Type B pancreatic cell (in vitro differentiated cells): ENCODE data around the gene APOB. TPM values are rescaled to one million over a fixed set of nuclear protein-coding genes. Genes with fewer than 3 reads are reported as not detected.

Experiments
- DNase-seq: peaks from one replicate; pipeline ENCODE4 v3.0.0; 2021; ENCODE audit warnings: mixed read lengths; ENCODE audit not compliant: unreplicated experiment; ENCODE audit errors: extremely low spot score
- H3K27ac Mint-ChIP-seq: 2 replicates; pipeline ENCODE4 v1.8.0; 2021; ENCODE audit warnings: mild to moderate bottlenecking, mixed read lengths
- H3K27me3 Mint-ChIP-seq: 2 replicates; pipeline ENCODE4 v1.8.0; 2021; ENCODE audit warnings: mixed read lengths
- H3K36me3 Mint-ChIP-seq: 2 replicates; pipeline ENCODE4 v1.8.0; 2021; ENCODE audit warnings: mixed read lengths
- H3K4me1 Mint-ChIP-seq: one replicate; pipeline ENCODE4 v1.8.0; 2021; ENCODE audit warnings: mixed read lengths; ENCODE audit not compliant: unreplicated experiment
- H3K4me3 Mint-ChIP-seq: 2 replicates; pipeline ENCODE4 v1.8.0; 2021; ENCODE audit warnings: mild to moderate bottlenecking, mixed read lengths
- H3K9me3 Mint-ChIP-seq: 2 replicates; pipeline ENCODE4 v1.8.0; 2021; ENCODE audit warnings: mixed read lengths
- CTCF ChIP-seq: fragments of 200-600 bp; sonication (generic); conservative IDR thresholded peaks from 2 replicates; pipeline ENCODE4 v1.5.0; 2021; ENCODE audit warnings: antibody characterized with exemption, mild to moderate bottlenecking
- total RNA-seq: library from RNA; stranded (reverse); gene quantifications from 2 replicates; pipeline ENCODE4 v1.2.1, GENCODE V29; 2021; ENCODE audit warnings: low replicate concordance

Gene APOB
- total RNA-seq, 1 donor from 2014 or later, result 19.6 TPM

- H3K27me3 Mint-ChIP-seq, result peaks cover 19% of the 10 kb centered on the region
- no peak overlapping the region for H3K27ac Mint-ChIP-seq
- H3K4me1 Mint-ChIP-seq, result no peaks in the 10 kb centered on the region
- H3K4me3 Mint-ChIP-seq, result no peak overlapping the region
- no peaks in the 10 kb centered on the region for H3K9me3 Mint-ChIP-seq
- DNase-seq, result no peak
- H3K36me3 Mint-ChIP-seq, result no peaks in the 10 kb centered on the region
- TF ChIP-seq CTCF, result no peak
Observed at GRCh38 chr2:21028021-21028947, 15.6 kb downstream of the APOB start.

- H3K27me3 Mint-ChIP-seq, result peaks cover 22% of the 10 kb centered on the region
- no peak for TF ChIP-seq CTCF
- no peak overlapping the region for H3K4me3 Mint-ChIP-seq
- H3K27ac Mint-ChIP-seq, result no peak overlapping the region
- no peaks in the 10 kb centered on the region for H3K36me3 Mint-ChIP-seq
- H3K4me1 Mint-ChIP-seq, result no peaks in the 10 kb centered on the region
- no peaks in the 10 kb centered on the region for H3K9me3 Mint-ChIP-seq
- no peak for DNase-seq
Observed at GRCh38 chr2:21026479-21027282, 17.2 kb downstream of the APOB start.

GRCh38 chr2:21025690-21026478, 18.0 kb downstream of the APOB start:
- Mint-ChIP-seq H3K27ac (no peak overlapping the region), H3K4me3 (no peak overlapping the region), H3K27me3 (peaks cover 22% of the 10 kb centered on the region), H3K4me1 (no peaks in the 10 kb centered on the region), H3K9me3 (no peaks in the 10 kb centered on the region), H3K36me3 (no peaks in the 10 kb centered on the region)
- TF ChIP-seq CTCF, result no peak
- DNase-seq, result no peak

- H3K4me3 Mint-ChIP-seq, result no peak overlapping the region
- H3K4me1 Mint-ChIP-seq, result no peaks in the 10 kb centered on the region
- peaks cover 22% of the 10 kb centered on the region for H3K27me3 Mint-ChIP-seq
- no peak for DNase-seq
- H3K27ac Mint-ChIP-seq, result no peak overlapping the region
- no peaks in the 10 kb centered on the region for H3K36me3 Mint-ChIP-seq
- no peak for TF ChIP-seq CTCF
- H3K9me3 Mint-ChIP-seq, result no peaks in the 10 kb centered on the region
Observed at GRCh38 chr2:21024722-21025389, 19.0 kb downstream of the APOB start.

GRCh38 chr2:21024198-21024597, 19.7 kb downstream of the APOB start:
- H3K4me3 Mint-ChIP-seq, result no peak overlapping the region
- no peaks in the 10 kb centered on the region for H3K4me1 Mint-ChIP-seq
- no peaks in the 10 kb centered on the region for H3K9me3 Mint-ChIP-seq
- no peaks in the 10 kb centered on the region for H3K36me3 Mint-ChIP-seq
- DNase-seq, result no peak
- no peak for TF ChIP-seq CTCF
- H3K27me3 Mint-ChIP-seq, result peaks cover 21% of the 10 kb centered on the region
- no peak overlapping the region for H3K27ac Mint-ChIP-seq
